Testis (tissue), 2 donors: ENCODE results near the gene PHLDA1.

Experiments
- POLR2A ChIP-seq: fragments of 450-650 bp; IDR thresholded peaks from one replicate; pipeline ENCODE4 v1.6.1; 2017; ENCODE audit warnings: antibody characterized with exemption, mild to moderate bottlenecking, moderate library complexity
- TF ChIP-seq, protein P1 (sequence below), 3 experiments: fragments of 450-650 bp in 2 of 3; fragments of 200-600 bp in 1 of 3; sonication (generic) in 1 of 3; IDR thresholded peaks; one replicate each; pipeline ENCODE4 v1.5.1; 2016 to 2019; ENCODE audit warnings: antibody characterized with exemption in 3 of 3, mild to moderate bottlenecking in 2 of 3, moderate library complexity in 1 of 3

- TF ChIP-seq, protein P1, sequence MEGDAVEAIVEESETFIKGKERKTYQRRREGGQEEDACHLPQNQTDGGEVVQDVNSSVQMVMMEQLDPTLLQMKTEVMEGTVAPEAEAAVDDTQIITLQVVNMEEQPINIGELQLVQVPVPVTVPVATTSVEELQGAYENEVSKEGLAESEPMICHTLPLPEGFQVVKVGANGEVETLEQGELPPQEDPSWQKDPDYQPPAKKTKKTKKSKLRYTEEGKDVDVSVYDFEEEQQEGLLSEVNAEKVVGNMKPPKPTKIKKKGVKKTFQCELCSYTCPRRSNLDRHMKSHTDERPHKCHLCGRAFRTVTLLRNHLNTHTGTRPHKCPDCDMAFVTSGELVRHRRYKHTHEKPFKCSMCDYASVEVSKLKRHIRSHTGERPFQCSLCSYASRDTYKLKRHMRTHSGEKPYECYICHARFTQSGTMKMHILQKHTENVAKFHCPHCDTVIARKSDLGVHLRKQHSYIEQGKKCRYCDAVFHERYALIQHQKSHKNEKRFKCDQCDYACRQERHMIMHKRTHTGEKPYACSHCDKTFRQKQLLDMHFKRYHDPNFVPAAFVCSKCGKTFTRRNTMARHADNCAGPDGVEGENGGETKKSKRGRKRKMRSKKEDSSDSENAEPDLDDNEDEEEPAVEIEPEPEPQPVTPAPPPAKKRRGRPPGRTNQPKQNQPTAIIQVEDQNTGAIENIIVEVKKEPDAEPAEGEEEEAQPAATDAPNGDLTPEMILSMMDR (IDR thresholded peaks at IDR 0.05), result no peak
- no peak for TF ChIP-seq POLR2A
Measured at GRCh38 chr12:76031081-76031413, 529 bp downstream of the PHLDA1 start.
